Breast epithelium (tissue), 3 donors: ENCODE results near the gene CSMD2.

Source experiments
- CTCF ChIP-seq, 3 donors: fragments of 450-650 bp; IDR thresholded peaks; one replicate each; pipeline ENCODE4 v1.5.1; 2016 to 2017; ENCODE audit warnings: antibody characterized with exemption in 3 of 3, mild to moderate bottlenecking in 3 of 3, moderate library complexity in 3 of 3
- POLR2A ChIP-seq: fragments of 450-650 bp; IDR thresholded peaks from one replicate; pipeline ENCODE4 v1.6.1; 2016; ENCODE audit warnings: antibody characterized with exemption, mild to moderate bottlenecking, moderate library complexity
- POLR2AphosphoS5 ChIP-seq, 3 donors: sonication (generic); formaldehyde crosslinking; IDR thresholded peaks; one replicate each; pipeline ENCODE4 v1.6.1; 2017; ENCODE audit warnings: antibody characterized with exemption in 3 of 3

- TF ChIP-seq POLR2A: no peak
- TF ChIP-seq CTCF (IDR thresholded peaks at IDR 0.05): no peak
- no peak for TF ChIP-seq POLR2AphosphoS5 (IDR thresholded peaks at IDR 0.05)
Observed at GRCh38 chr1:34115233-34115632, 49.8 kb downstream of the CSMD2 start.
